HEK293 (cell line): ENCODE measurements around the gene HOXD11.
A peak's percentile ranks its signal among the peaks of the same experiment; 100 is the strongest.

Experiments used
- CTCF ChIA-PET: fragments of 350-600 bp; formaldehyde crosslinking; extraction: SDS; loops from one replicate; lab custom pipeline; 2021; ENCODE audit warnings: antibody characterized with exemption; lab: Yijun Ruan, JAX
- POLR2A ChIA-PET: fragments of 300-600 bp; formaldehyde crosslinking; extraction: SDS; loops from one replicate; lab custom pipeline; 2020; ENCODE audit warnings: antibody characterized with exemption, inconsistent platforms; lab: Yijun Ruan, JAX
- H3K27ac ChIP-seq: fragments of 200-500 bp; sonication (Bioruptor generic); 2 replicates; pipeline ENCODE4 v1.5.1; 2014; ENCODE audit warnings: low read depth, low read length, control low read depth, inconsistent platforms; ENCODE audit errors: extremely low read depth
- H3K36me3 ChIP-seq, 2 experiments: fragments of 200-500 bp in 1 of 2; sonication (Bioruptor generic) in 1 of 2; 1 replicate in 1 of 2; 2 replicates in 1 of 2; pipeline ENCODE4 v1.5.1; 2014 to 2017; ENCODE audit warnings: inconsistent platforms in 2 of 2, low read length in 2 of 2; ENCODE audit not compliant: control insufficient read depth in 2 of 2, insufficient read depth in 1 of 2
- H3K4me1 ChIP-seq: fragments of 200-500 bp; sonication (Bioruptor generic); 2 replicates; pipeline ENCODE4 v1.5.1; 2014; ENCODE audit warnings: mild to moderate bottlenecking, low read length, inconsistent platforms; ENCODE audit not compliant: control insufficient read depth, insufficient read depth
- H3K4me3 ChIP-seq: 2 replicates; pipeline ENCODE4 v1.5.1; 2011; ENCODE audit warnings: low read depth, mild to moderate bottlenecking, control low read depth, low read length, moderate library complexity
- H3K9me3 ChIP-seq: fragments of 200-500 bp; sonication (Bioruptor generic); 2 replicates; pipeline ENCODE4 v1.5.1; 2014; ENCODE audit warnings: low read depth, low read length, inconsistent platforms; ENCODE audit not compliant: control insufficient read depth, insufficient read depth
- GLIS1 ChIP-seq: fragments of 450-650 bp; formaldehyde crosslinking; IDR thresholded peaks from 2 replicates; pipeline ENCODE4 v1.5.1; 2016; ENCODE audit warnings: missing biosample characterization, missing genetic modification characterization
- INSM2 ChIP-seq: fragments of 450-650 bp; formaldehyde crosslinking; IDR thresholded peaks from 2 replicates; pipeline ENCODE4 v1.5.1; 2016; ENCODE audit warnings: missing biosample characterization, missing genetic modification characterization
- MZF1 ChIP-seq: fragments of 450-650 bp; formaldehyde crosslinking; IDR thresholded peaks from 2 replicates; pipeline ENCODE4 v1.5.1; 2017; ENCODE audit warnings: missing biosample characterization, missing genetic modification characterization, borderline replicate concordance
- PRDM1 ChIP-seq: fragments of 450-650 bp; formaldehyde crosslinking; IDR thresholded peaks from 2 replicates; pipeline ENCODE4; 2016; ENCODE audit warnings: missing biosample characterization, missing genetic modification characterization
- REST ChIP-seq: fragments of 450-650 bp; formaldehyde crosslinking; IDR thresholded peaks from 2 replicates; pipeline ENCODE4 v1.5.1; 2016; ENCODE audit warnings: missing biosample characterization, missing genetic modification characterization
- SCRT2 ChIP-seq: fragments of 450-650 bp; formaldehyde crosslinking; IDR thresholded peaks from 2 replicates; pipeline ENCODE4 v1.5.1; 2016; ENCODE audit warnings: missing biosample characterization, missing genetic modification characterization
- SP7 ChIP-seq: fragments of 450-650 bp; formaldehyde crosslinking; IDR thresholded peaks from 2 replicates; pipeline ENCODE4 v1.5.1; 2016; ENCODE audit warnings: missing biosample characterization, missing genetic modification characterization
- TRIM28 ChIP-seq: IDR thresholded peaks from 2 replicates; pipeline ENCODE4 v1.6.1; 2011; ENCODE audit warnings: low read length, control low read depth, borderline replicate concordance
- ZBTB17 ChIP-seq: fragments of 450-650 bp; formaldehyde crosslinking; IDR thresholded peaks from 2 replicates; pipeline ENCODE4 v1.5.1; 2016; ENCODE audit warnings: missing biosample characterization, missing genetic modification characterization
- ZNF10 ChIP-seq: fragments of 450-650 bp; formaldehyde crosslinking; IDR thresholded peaks from 2 replicates; pipeline ENCODE4 v1.5.1; 2017; ENCODE audit warnings: missing biosample characterization, missing genetic modification characterization
- ZNF18 ChIP-seq: fragments of 450-650 bp; formaldehyde crosslinking; IDR thresholded peaks from 2 replicates; pipeline ENCODE4 v1.5.1; 2016; ENCODE audit warnings: missing biosample characterization, missing genetic modification characterization
- ZNF19 ChIP-seq: fragments of 450-650 bp; formaldehyde crosslinking; IDR thresholded peaks from 2 replicates; pipeline ENCODE4; 2016; ENCODE audit warnings: missing biosample characterization, missing genetic modification characterization, low read depth
- ZNF239 ChIP-seq: fragments of 450-650 bp; formaldehyde crosslinking; IDR thresholded peaks from 2 replicates; pipeline ENCODE4 v1.5.1; 2016; ENCODE audit warnings: missing biosample characterization, missing genetic modification characterization
- ZNF501 ChIP-seq: fragments of 450-650 bp; formaldehyde crosslinking; IDR thresholded peaks from 2 replicates; pipeline ENCODE4 v1.5.1; 2016; ENCODE audit warnings: missing biosample characterization, missing genetic modification characterization
- ZNF514 ChIP-seq: fragments of 450-650 bp; formaldehyde crosslinking; IDR thresholded peaks from 2 replicates; pipeline ENCODE4 v1.5.1; 2016; ENCODE audit warnings: missing biosample characterization, missing genetic modification characterization
- ZNF654 ChIP-seq: fragments of 450-650 bp; formaldehyde crosslinking; IDR thresholded peaks from 2 replicates; pipeline ENCODE4 v1.5.1; 2016; ENCODE audit warnings: low read depth, missing biosample characterization, missing genetic modification characterization
- ZXDB ChIP-seq: fragments of 450-650 bp; formaldehyde crosslinking; IDR thresholded peaks from 2 replicates; pipeline ENCODE4 v1.5.1; 2016; ENCODE audit warnings: missing biosample characterization, missing genetic modification characterization
- TF ChIP-seq, protein P1 (sequence below): fragments of 450-650 bp; formaldehyde crosslinking; IDR thresholded peaks from 2 replicates; pipeline ENCODE4 v1.5.1; 2017; ENCODE audit warnings: missing biosample characterization, missing genetic modification characterization
- TF ChIP-seq, protein P2 (sequence below): fragments of 450-650 bp; formaldehyde crosslinking; IDR thresholded peaks from 2 replicates; pipeline ENCODE4 v1.5.1; 2016; ENCODE audit warnings: missing biosample characterization, missing genetic modification characterization
- TF ChIP-seq, protein P3 (sequence below): fragments of 450-650 bp; formaldehyde crosslinking; IDR thresholded peaks from 2 replicates; pipeline ENCODE4 v1.5.1; 2016; ENCODE audit warnings: missing biosample characterization, missing genetic modification characterization

Gene HOXD11

DNA sequence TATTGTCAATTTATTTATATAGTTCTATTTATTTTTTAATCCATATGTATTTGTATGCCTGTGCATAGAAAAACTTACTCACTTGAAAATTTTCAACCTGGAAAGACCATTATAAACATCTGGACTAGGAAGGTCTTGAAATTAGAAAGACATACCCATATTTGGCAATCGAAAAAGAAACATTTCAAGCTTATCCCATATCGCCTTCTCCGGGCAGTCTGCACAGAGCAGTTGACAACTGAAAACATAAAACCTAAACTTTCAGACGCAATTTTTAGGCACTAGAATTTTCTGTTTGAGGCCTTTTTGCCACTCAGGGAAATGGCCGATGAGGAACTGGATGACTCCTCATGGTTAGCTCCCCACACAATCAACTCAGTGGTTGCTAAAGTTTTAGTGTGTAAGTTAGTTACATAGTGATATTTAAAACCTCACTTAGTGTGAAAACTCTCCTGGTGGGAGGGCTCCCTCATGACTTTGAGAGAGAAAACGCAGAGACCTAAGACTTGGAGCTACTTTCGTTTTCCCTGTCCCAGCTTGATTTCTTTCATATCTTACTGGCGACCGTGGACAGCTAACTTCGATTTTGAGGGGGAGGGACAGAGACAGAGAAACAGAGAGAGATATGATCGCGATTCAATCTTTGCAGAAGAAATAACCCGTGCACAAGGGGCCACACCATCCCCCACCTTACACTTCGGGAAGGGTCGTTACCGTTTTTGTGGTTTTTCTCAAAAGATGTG is 10.7 kb upstream of the HOXD11 start:
- POLR2A ChIA-PET: interaction anchor here (2.1 to 6.7 kb wide), 2 partner anchors 9 to 12 kb away, joined by 10 to 75 read pairs; partner anchors contain the start of gene HOXD11
- peak overlapping the region; percentile 49; the same call in 1 of the 2 replicates for H3K4me3 ChIP-seq
- CTCF ChIA-PET: interaction anchor here (0.5 to 4.3 kb wide), 31 partner anchors 10 to 1958 kb away, joined by 3 to 33 read pairs (median 5); no protein-coding TSS in a partner anchor
- no peaks in the 10 kb centered on the region for H3K9me3 ChIP-seq
- peaks cover 6% of the 10 kb centered on the region for H3K4me1 ChIP-seq
- peak overlapping the region; percentile 85 for H3K27ac ChIP-seq
- 0 out of 2 replicates have a peak, but pooled peaks have one; percentile 12 for TF ChIP-seq INSM2 (tag by site-specific recombination)
- no peak for TF ChIP-seq SCRT2
- no peak for TF ChIP-seq ZNF654 (tag by site-specific recombination)
- peak; percentile 97 for TF ChIP-seq ZNF18 (tag by site-specific recombination)
- peak; percentile 54 for TF ChIP-seq PRDM1 (tag by site-specific recombination)
- TF ChIP-seq REST (tag by site-specific recombination): peak; percentile 74
- TF ChIP-seq ZBTB17 (tag by site-specific recombination): peak; percentile 54
- 0 out of 2 replicates have a peak, but pooled peaks have one; percentile 23 for TF ChIP-seq ZNF501 (tag by site-specific recombination)
- TF ChIP-seq GLIS1 (tag by site-specific recombination): peak; percentile 48
- peak; percentile 11; the same call in 1 of the 2 replicates for TF ChIP-seq TRIM28
- TF ChIP-seq, protein P1, sequence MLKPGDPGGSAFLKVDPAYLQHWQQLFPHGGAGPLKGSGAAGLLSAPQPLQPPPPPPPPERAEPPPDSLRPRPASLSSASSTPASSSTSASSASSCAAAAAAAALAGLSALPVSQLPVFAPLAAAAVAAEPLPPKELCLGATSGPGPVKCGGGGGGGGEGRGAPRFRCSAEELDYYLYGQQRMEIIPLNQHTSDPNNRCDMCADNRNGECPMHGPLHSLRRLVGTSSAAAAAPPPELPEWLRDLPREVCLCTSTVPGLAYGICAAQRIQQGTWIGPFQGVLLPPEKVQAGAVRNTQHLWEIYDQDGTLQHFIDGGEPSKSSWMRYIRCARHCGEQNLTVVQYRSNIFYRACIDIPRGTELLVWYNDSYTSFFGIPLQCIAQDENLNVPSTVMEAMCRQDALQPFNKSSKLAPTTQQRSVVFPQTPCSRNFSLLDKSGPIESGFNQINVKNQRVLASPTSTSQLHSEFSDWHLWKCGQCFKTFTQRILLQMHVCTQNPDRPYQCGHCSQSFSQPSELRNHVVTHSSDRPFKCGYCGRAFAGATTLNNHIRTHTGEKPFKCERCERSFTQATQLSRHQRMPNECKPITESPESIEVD (tag by site-specific recombination): peak; percentile 89
- TF ChIP-seq ZNF19: no peak
- TF ChIP-seq MZF1 (tag by site-specific recombination): peak; percentile 20; the same call in 1 of the 2 replicates
- TF ChIP-seq ZNF239: no peak
- TF ChIP-seq ZNF10 (tag by site-specific recombination): no peak
- TF ChIP-seq, protein P2, sequence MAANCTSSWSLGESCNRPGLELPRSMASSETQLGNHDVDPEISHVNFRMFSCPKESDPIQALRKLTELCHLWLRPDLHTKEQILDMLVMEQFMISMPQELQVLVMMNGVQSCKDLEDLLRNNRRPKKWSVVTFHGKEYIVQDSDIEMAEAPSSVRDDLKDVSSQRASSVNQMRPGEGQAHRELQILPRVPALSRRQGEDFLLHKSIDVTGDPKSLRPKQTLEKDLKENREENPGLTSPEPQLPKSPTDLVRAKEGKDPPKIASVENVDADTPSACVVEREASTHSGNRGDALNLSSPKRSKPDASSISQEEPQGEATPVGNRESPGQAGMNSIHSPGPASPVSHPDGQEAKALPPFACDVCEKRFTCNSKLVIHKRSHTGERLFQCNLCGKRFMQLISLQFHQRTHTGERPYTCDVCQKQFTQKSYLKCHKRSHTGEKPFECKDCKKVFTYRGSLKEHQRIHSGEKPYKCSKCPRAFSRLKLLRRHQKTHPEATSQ: no peak
- 0 out of 2 replicates have a peak, but pooled peaks have one; percentile 13 for TF ChIP-seq SP7 (tag by site-specific recombination)
- TF ChIP-seq, protein P3, sequence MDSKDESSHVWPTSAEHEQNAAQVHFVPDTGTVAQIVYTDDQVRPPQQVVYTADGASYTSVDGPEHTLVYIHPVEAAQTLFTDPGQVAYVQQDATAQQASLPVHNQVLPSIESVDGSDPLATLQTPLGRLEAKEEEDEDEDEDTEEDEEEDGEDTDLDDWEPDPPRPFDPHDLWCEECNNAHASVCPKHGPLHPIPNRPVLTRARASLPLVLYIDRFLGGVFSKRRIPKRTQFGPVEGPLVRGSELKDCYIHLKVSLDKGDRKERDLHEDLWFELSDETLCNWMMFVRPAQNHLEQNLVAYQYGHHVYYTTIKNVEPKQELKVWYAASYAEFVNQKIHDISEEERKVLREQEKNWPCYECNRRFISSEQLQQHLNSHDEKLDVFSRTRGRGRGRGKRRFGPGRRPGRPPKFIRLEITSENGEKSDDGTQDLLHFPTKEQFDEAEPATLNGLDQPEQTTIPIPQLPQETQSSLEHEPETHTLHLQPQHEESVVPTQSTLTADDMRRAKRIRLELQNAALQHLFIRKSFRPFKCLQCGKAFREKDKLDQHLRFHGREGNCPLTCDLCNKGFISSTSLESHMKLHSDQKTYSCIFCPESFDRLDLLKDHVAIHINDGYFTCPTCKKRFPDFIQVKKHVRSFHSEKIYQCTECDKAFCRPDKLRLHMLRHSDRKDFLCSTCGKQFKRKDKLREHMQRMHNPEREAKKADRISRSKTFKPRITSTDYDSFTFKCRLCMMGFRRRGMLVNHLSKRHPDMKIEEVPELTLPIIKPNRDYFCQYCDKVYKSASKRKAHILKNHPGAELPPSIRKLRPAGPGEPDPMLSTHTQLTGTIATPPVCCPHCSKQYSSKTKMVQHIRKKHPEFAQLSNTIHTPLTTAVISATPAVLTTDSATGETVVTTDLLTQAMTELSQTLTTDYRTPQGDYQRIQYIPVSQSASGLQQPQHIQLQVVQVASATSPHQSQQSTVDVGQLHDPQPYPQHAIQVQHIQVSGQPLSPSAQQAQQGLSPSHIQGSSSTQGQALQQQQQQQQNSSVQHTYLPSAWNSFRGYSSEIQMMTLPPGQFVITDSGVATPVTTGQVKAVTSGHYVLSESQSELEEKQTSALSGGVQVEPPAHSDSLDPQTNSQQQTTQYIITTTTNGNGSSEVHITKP (tag by site-specific recombination): peak; percentile 98; the same call in 1 of the 2 replicates
- TF ChIP-seq ZNF514 (tag by site-specific recombination): no peak
- TF ChIP-seq ZXDB: no peak
- peaks cover 0 to 16% of the 10 kb centered on the region in 2 experiments; a peak in 1 of 3 replicates for H3K36me3 ChIP-seq
